ENCODE results near the gene FGF9.

The FGF9 gene

GRCh38 chr13:21670006-21670882 lies 629 bp upstream of the FGF9 start:
- peak overlapping the region; percentile 54 for H3K4me3 ChIP-seq (replicated peaks; ENCODE audit: low read depth, low read length)
- DNase-seq (ENCODE audit: low read depth), result peak; percentile 42
- no peak for TF ChIP-seq CTCF (IDR thresholded peaks at IDR 0.05; ENCODE audit: low read length, missing control alignments)

DNA sequence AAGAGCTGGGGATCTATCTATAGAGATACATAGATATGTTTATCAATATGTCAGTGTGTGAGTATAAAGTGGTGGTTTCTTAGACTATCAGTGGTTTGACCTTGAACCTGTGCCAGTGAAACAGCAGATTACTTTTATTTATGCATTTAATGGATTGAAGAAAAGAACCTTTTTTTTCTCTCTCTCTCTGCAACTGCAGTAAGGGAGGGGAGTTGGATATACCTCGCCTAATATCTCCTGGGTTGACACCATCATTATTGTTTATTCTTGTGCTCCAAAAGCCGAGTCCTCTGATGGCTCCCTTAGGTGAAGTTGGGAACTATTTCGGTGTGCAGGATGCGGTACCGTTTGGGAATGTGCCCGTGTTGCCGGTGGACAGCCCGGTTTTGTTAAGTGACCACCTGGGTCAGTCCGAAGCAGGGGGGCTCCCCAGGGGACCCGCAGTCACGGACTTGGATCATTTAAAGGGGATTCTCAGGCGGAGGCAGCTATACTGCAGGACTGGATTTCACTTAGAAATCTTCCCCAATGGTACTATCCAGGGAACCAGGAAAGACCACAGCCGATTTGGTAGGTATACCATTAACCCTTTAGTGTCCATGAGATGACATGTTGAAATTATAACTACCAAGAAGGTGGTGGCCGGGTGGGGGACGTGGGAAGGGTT lies 880 bp downstream of the FGF9 start:
- TF ChIP-seq CTCF (IDR thresholded peaks at IDR 0.05; ENCODE audit: low read length, missing control alignments), result no peak
- DNase-seq (ENCODE audit: low read depth), result no peak
- H3K4me3 ChIP-seq (replicated peaks; ENCODE audit: low read depth, low read length), result no peak overlapping the region

GRCh38 chr13:21672287-21672680 lies 1.4 kb downstream of the FGF9 start:
- TF ChIP-seq CTCF (IDR thresholded peaks at IDR 0.05; ENCODE audit: low read length, missing control alignments), result no peak
- no peak overlapping the region for H3K4me3 ChIP-seq (replicated peaks; ENCODE audit: low read depth, low read length)
- DNase-seq (ENCODE audit: low read depth), result no peak

DNA sequence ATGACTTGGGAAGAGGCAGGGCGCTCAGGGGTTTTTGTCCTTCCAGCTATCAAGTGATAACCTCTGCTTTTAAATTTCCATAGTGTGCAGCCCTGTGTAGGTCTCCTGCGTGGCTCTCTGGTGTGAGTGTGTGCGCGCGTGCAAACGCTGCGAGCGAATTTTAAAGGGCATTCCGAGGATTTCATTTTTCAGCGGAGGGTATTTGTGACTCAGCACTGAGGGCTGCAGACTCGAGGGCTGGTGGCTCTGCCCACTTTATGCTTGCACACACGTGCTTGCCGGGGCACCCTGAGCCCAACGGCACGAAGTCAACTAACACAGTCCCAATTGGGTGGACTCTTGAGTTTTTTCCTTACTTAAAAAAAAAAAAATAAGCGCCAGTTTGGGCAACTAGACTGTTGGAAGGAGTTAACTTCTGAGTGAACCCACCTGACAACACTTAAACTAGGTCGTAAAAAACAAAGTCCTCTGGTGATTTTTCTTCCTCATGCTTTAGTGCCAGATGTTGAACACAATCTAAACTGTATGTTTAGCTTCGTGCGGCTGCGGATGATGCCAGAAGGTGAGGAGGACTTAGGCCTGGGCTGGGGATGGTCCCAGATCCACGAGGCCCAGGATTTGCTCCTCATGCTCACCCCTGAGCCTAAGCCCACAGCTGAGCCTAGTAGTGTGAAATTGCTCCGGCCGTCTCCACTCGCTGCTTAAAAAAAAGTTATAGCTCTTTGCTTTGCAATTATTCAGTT lies 2.1 kb downstream of the FGF9 start:
- no peak for TF ChIP-seq CTCF (IDR thresholded peaks at IDR 0.05; ENCODE audit: low read length, missing control alignments)
- no peak overlapping the region for H3K4me3 ChIP-seq (replicated peaks; ENCODE audit: low read depth, low read length)
- DNase-seq (ENCODE audit: low read depth), result no peak

GRCh38 chr13:21673539-21673788 lies 2.6 kb downstream of the FGF9 start:
- TF ChIP-seq CTCF (IDR thresholded peaks at IDR 0.05; ENCODE audit: low read length, missing control alignments), result no peak
- no peak overlapping the region for H3K4me3 ChIP-seq (replicated peaks; ENCODE audit: low read depth, low read length)
- no peak for DNase-seq (ENCODE audit: low read depth)

DNA sequence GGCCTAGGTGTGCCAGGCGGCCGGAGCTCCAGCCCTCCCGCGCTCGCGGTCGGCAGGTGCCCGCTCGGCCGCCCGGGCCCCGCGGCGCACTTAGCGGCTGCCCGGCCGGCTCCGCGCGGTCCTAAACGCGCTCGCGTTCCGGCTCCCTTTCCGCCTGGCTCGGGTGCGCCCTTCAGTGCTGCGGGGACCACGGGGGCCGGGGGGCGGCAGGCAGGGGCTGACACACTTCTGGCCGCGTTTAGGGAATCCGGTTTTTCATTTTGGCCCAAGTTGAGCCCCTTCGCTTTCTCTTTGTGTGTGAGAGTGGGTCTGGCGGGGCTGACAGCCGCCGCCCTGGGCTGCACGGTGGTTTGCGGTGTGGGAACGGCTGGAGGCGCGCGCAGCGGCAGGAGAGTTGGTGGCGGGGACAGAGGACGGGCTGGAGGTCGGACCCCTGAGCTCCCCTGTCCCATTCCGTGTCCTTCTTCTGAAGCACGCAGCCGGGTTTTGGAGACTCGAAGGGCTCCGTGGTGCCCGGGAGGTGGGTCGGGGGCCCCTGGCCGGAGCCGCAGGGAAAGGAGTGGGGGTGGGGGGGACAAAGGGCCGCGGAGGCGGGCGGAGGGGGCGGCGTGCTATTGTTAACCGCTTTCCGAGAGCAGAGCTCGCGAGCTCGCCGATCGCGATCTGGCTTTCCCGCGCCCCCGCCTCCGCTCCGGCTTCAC lies 3.1 kb downstream of the FGF9 start:
- H3K4me3 ChIP-seq (replicated peaks; ENCODE audit: low read depth, low read length), result peak overlapping the region; percentile 49
- peak; percentile 29 for DNase-seq (ENCODE audit: low read depth)
- TF ChIP-seq CTCF (IDR thresholded peaks at IDR 0.05; ENCODE audit: low read length, missing control alignments), result no peak

Measured in fibroblast of pulmonary artery (primary cell).